NCI-H345 treated with DMSO at 0.1 percent for 48 hours (cell line): Measurements from ENCODE around the gene CCDC188.

Experiments
- DNase-seq: peaks from one replicate; lab custom pipeline; 2025; ENCODE audit not compliant: unreplicated experiment; lab: John Stamatoyannopoulos, UW

CCDC188 gene

DNA sequence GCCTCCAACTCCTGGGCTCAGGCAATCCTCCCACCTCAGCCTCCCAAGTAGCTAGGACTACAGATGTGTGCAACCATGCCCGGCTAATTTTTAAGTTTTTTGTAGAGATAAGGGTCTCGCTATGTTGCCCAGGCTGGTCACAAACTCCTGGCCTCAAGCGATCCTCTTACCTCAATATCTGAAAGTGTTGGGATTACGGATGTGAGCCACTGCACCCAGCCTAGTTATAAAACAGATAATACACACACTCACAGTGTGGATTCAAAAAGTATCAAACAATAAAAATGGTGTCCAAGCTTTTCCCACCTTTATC is 377 bp upstream of the CCDC188 start:
- DNase-seq: no peak

DNA sequence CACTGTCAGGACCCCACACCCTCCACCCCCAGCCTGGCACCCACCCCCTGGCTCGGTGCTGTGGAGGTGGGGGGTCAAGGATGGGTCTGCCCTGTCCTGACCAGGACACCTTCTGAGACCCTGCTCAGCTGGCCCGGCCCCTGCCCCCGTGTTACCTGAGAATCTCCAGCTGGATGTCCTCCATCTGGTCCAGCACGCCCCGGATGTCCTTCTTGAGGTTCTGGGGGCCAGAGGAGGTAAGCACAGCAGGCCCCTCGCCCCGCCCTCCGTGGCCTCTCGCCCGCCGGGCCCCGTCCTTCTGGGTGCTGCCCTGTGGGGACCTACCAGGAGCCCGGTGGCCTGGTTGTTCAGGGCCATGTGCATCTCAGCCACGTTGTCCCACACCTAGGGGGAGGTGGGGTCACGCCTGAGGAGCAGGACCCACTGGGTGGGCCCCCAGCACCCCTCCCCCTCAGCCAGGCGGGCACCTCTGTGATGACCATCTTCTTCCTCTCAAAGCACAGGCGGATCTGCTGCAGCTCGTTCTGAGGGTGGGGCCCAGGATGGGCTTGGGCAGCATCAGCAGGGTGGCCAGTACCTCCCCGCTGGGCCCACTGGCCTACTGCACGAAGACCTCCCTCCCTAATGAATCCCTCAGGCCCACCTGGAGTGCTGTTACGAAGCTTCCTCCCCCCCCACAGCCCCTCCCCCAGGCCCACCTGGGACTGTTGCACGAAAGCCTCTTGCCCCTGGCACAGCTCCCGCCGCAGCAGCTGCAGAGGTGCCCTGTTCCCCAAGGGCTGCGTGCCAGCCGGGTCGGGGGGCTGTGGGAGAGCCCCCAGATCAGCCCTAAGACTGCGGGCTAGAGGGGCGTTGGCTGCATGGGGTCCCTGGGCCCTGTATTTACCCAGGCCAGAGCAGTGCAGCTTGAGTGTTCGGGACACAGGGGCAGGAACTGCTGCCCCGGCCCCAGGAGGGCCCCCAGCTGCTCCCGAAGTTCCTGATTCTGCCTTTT is 1.3 kb downstream of the CCDC188 start:
- no peak for DNase-seq

DNA sequence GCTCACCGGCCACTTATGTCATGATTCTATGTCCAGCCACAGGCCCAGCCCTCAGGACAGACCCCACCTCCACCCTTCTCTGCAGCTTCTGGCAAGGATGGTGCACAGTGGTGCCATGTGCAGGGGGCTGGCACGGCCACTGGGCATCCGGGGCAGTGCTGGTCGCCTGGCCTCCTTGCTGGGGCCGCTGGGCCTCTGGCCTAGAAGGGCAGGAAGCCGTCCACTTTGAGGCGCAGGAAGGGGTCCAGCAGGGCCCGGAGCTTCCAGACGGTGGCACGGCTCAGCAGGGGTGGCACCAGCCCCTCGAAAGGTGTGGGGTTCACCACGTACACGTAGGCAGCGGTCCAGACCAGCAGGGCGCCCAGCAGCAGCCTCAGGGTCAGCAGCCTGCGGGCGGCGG is 2.4 kb downstream of the CCDC188 start:
- DNase-seq: no peak

DNA sequence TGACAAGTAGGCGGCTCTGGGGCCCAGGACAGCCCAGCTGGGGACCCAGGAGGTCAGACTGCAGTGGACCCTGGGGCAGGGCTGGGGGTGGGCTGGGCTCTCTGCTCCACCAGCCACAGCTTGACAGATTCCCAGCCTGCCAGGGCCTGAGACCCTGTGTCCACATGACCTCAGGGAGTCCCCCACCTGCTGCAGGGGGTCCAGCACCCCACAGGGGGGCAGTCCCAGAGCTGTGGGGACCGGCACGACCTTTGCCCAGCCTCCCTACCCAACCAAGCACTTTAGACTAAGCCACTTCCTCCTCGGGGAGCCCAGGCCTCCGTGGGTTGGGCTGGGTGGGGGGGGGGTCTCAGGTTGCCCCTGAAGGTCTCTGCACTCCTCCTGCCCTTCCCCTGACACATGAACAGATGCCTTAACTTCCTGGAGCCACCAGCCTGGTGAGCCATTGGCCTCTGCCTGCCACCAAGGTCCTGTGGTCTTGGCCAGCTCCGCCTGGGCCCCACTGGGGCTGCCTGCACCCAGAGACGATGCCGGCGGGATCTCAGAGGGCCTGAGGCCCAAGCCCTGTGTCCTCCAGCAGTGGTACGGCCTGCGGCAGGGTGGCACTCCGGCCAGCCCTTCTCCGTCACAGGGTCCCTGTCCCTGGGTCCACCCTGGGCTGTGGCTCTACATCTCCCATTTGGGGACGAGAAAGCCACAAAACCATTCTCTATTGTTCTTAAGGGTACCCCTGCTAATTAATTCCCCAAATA is 3.4 kb downstream of the CCDC188 start:
- DNase-seq: no peak

DNA sequence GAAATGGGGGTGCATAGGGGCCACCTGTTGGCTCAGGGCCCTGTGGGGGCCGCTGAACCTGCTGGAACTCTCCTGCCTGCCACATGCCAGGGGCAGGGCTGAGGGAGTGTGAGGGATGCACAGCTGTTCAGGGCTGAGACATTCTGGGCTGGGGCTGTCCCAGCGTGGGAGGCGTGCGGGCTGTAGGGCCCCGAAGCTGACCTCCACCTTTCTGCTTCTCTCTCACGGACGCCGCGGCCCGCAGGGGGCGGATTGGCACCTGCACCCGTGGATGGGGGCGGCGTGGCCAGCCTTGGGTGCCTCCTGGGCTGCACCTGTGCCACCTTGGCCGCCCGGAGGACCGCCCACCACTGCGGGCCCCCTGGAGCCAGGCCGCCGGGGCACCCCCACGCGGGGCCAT is 4.1 kb downstream of the CCDC188 start:
- DNase-seq: no peak

DNA sequence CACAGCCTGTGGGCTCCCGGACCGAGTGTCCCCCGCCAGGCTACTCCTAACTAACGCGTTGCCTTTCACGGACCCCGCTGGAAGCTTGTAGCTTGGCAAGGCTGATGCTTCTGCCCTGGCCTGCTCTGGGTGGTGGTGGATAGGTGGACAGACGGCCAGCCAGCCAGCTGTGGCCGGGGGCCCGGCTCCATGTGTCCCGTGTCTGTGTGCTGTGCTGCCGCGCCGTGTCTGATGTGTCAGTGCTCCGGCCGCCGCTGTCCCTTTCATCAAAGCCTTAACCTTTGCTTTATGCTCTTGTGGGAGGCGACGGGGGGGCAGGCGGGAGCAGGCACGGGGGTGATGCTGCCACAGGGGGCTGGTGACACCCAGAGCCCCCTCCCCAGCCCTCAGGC is 5.0 kb downstream of the CCDC188 start:
- DNase-seq: no peak

DNA sequence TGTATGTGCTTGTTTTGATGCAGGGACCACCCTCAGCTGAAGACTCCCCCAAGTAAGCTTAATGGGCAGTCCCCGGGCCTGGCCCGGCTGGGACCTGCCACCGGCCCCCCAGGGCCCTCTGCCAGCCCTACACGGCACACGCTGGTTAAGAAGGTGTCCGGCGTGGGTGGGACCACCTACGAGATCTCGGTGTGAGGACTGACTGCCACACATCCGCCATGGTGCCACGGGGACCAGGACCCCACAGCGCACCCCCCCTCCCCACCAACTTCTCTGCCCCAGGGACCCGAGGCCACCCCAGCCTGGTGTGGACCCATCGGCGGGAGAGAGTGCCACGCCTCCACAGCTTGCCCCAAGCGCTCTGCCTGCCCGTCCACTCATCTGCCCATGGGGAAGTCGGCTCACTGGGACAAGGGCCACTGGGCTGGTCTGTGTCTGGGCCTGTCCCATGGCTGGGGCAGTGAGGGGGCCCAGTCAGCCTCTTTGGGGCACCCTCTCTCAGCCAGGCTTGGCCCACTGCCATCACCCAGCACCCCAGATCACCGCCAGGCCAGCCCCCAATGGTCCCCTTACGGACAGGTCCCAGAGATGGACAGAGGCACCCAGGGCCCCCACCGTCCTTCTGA is 5.5 kb downstream of the CCDC188 start:
- DNase-seq: no peak

DNA sequence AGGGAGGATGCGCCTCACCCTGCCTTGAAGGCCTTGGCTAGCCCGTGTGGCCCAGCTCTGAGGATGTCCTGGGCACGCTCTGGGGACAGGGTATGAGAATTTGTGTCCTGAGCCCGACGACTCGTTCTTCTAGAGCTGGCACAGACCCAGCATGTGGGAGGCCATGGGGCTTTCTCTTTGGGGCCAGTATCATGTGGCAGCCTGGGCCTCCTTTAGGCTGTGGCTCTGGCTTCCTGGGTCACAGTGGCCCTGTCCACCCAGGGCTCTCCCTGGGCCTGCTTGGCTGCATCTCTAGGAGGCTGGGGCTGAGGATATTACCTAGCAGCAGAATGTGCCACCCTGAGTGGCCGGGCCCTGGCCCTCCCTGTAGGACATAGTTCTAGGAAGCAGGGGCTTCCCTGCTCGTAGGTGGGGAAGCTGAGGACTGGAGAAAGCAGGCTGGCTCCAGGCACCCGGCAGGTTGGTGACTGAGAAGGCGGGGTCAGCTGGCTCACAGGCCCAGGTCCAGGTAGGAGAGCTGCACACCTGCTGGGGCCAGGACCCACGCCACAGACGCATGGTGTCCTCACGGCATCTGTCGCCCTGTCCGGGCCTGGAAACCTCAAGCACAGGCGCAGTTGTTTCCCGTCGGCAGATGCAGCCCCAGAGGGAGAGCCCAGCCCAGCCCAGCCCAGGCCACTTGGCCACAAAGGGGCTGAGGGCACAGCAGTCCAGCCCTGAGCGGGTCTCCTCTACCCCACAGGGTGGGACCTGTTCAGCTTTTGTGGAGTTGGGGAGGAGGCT is 6.8 kb downstream of the CCDC188 start:
- no peak for DNase-seq

DNA sequence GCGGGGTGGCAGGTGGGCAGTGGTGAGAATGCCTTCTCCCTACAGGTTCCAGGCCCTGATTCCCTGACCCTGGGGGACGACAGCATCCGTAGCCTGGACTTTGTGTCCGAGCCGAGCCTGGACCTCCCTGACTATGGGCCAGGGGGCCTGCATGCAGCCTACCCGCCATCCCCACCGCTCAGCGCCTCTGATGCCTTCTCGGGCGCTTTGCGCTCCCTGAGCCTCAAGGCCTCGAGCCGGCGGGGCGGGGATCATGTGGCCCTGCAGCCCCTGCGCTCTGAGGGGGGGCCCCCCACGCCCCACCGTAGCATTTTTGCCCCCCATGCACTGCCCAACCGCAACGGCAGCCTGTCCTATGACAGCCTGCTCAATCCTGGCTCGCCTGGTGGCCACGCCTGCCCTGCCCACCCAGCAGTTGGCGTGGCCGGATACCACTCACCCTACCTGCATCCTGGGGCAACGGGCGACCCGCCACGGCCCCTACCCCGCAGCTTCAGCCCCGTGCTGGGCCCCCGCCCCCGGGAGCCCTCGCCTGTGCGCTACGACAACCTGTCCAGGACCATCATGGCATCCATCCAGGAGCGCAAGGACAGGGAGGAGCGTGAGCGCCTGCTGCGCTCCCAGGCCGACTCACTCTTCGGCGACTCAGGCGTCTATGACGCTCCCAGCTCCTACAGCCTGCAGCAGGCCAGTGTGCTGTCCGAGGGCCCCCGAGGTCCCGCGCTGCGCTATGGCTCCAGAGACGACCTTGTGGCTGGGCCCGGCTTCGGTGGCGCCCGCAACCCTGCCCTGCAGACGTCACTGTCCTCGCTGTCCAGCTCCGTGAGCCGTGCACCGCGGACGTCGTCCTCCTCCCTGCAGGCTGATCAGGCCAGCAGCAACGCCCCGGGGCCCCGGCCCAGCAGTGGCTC is 7.9 kb downstream of the CCDC188 start:
- DNase-seq: no peak

DNA sequence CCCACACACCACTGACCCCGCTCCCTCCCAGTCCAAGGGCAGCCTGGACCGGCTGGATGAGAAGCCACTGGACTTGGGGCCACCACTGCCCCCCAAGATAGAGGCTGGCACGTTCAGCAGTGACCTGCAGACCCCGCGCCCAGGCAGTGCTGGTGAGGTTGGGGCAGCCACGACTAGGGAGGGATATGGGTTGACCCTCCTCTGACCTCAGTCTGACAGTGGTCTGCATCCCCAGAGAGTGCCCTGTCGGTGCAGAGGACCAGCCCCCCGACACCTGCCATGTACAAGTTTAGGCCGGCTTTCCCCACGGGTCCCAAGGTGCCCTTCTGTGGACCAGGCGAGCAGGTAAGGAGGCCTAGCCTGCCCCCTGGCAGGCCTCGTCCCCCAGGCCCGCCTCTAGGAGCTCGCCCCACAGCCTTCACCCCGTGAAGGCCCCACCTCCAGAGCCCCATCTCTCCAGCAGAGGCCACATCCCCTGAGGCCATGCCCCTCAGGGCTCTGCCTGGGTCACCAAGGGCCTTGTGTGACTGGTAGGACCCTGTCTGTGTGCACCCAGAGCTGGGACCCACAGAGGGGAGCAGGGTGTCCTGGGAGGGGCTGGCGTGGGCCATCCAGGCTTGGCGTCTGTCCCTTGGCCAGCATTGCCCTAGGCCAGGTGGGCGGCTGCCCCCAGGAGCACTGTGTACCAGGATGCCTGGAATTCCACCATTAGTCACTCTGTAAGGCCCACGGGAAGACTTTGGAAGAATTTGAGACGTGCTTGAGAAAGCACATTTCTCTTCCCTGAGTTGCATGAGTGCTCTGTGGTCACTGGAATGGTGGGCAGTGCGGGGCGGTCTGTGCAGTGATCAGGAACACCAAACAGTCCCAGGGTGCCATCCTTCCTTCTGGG is 9.4 kb downstream of the CCDC188 start:
- DNase-seq: no peak

DNA sequence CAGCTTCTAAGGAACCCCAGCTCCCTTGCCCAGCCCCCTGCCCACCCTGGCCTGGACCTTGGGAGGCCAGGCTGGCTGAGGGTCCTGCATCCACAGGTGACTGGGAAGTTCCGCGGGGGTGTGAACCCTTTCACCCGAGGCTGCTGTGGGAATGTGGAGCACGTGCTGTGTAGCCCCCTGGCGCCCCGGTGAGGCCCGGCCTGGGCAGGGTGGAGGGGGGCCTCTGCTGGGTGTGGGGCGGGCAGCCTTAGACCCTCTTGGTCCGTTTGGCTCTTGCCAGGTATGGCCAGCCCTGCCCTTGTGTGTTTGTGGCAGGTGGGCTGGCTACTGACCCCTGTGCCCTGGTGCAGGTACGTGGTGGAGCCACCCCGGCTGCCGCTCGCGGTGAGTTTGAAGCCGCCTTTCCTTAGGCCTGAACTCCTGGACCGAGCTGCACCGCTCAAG is 10.3 kb downstream of the CCDC188 start:
- DNase-seq: no peak

DNA sequence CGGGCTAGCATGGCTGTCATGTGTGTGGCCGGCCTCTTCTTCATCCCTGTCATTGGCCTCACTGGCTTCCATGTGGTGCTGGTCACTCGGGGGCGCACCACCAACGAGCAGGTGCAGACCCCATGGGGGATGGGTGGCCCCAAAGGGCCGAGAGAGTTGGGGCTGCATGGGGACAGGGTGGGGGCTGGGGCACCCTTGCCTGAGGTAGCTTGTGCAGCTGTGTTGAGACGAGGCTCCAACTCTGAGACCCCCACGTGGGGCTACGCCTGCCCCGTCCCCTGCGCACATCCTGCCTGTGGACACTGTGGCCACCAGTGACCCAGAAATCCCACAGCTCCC is 10.8 kb downstream of the CCDC188 start:
- DNase-seq: no peak

DNA sequence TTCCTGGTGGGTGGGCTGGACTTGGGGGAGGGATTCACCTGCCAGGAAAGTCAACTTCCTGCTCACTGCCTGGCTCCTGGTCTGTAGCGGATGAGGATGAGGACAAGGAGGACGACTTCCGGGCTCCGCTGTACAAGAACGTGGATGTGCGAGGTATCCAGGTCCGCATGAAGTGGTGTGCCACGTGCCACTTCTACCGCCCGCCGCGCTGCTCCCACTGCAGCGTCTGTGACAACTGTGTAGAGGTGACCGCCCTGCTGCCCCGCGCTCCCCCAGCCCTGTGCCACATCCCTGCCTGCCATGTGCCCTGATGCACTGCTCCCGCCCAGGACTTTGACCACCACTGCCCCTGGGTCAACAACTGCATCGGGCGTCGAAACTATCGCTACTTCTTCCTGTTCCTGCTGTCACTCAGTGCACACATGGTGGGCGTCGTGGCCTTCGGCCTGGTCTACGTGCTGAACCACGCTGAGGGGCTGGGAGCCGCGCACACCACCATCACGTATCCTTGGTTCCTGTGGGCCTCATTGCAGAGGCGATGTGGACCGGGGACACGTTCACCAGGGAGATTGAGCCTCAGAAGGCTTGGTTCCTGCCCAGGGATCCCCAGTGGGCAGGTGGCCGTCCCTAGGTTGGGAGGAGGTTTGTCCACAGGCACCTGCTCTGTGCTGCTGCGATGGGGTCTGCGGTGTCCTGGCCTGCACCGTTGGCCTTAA is 11.3 kb downstream of the CCDC188 start:
- peak; percentile 8 for DNase-seq

DNA sequence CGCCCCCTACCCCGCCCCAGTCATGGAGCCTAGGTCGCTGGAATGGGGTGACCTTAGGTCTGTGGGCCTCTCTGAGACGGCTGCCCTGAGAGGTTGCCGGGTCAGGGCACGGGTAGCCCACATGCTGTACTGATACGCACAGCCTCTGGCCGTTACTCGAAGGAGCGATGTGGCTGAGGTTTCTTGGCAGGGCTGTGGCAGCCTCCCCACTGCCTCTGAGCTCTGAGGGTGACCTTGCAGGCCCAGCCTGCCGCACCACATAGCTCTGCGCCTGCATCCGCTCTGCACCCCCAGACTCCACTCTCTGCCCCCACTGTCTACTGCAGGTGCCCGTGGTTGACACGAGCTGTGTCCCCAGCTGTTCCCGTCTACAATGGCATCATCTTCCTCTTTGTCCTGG is 12.0 kb downstream of the CCDC188 start:
- no peak for DNase-seq

DNA sequence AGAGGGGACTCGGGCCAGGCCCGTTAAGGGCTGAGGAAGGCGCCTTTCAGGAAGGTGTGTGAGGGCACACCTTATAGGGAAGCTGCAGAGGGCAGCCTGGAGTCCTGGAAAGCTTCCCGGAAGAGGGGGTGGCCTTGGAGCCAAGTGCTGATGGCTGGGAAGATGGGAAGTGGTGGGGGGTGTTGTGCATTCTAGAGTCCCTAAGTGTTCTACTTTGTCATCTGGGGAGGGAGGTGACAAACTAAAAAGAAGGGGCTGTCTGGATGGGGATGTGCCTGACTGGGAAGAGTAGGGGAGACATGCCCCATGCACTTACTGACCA is 12.5 kb downstream of the CCDC188 start:
- DNase-seq: no peak

DNA sequence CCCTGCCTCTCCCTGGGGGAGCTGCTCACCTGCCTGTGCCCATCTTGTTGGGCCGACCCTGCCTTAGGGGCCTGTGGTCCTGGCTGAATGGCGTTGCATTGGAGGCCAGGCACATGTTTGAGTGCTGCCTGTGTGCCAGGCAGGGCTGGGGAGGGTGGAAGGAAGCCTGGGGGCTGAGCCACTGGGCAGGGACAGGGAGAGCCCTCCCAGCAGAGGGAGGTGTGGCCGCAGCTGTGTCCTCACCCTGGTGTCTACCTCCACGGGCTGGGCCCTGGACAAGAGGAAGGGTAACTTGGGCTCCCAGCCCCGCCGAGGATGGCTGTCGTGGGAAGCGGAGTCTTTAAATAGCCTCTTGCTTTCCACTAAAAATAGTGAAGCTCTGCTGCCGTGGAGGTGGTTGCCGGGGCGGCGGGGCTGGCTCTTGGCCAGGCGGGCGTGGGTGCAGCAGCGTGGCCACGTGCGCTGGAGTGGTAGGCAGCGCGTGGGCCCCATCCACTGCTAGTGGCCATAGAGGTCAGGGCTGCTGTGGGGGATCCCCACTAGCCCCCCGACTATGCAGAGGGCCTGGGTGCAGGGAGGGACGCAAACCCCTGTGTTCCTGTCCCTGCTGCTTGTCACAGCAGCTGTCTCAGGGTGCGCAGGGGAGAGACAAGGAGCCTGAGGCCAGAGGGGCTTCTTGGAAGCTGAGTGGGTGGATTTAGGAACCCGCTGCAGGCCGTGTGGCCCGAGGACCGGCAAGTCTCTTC is 13.0 kb downstream of the CCDC188 start:
- no peak for DNase-seq

DNA sequence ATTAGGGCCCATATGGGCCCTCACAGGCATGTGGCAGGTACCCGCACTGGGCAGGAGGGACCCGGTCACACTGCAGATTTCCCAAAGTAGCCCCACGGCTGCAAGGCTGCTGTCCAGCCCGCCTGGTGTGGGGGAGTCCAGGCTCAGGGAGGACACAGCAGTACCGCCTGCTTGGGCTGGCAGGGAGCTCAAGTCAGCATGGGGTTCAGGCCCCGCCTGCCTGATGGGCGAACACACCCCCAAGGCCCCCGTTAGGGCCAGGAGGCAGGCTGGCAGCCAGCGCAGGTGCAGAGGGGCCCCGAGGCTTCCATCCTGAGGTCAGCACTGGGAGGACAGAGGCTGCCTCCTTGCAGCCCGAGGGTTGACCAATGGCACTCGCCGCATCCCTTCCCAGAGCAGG is 13.7 kb downstream of the CCDC188 start:
- no peak for DNase-seq

DNA sequence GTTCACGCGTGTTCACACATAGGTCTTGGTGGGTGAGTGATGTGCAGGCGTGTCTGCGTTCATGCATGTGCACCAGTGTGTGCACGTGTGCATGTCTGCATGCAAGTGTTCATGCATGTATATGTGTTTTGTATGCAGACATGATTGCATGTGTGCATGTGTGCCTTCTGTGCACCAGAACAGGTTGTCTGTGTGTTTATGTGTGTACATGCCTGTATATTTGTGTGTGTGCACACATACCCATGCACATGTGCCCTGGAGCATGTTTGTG is 14.3 kb downstream of the CCDC188 start:
- DNase-seq: no peak
